ENCODE data around the gene APP. TPM values are rescaled to one million over a fixed set of nuclear protein-coding genes. Genes with fewer than 3 reads are reported as not detected.

Gene APP
- total RNA-seq, 2 donors from 2014 or later: 267 to 564 TPM

GRCh38 chr21:26060335-26061115 lies 110.0 kb downstream of the APP start:
- intact Hi-C loops (cut with DNase I): loop anchor here (10.0 kb wide), 1 partner anchor 64 kb away; no protein-coding TSS in a partner anchor
- WGBS: 68% methylated on average over 7 of the region's 7 CpGs
- H3K9me3 ChIP-seq: no peaks in the 10 kb centered on the region

GRCh38 chr21:26057477-26058170 lies 112.9 kb downstream of the APP start:
- TF ChIP-seq POLR2A (IDR thresholded peaks at IDR 0.05): no peak
- no peak for TF ChIP-seq CTCF (IDR thresholded peaks at IDR 0.05)
- TF ChIP-seq POLR2AphosphoS5 (IDR thresholded peaks at IDR 0.05): no peak
- WGBS: 87% methylated on average over 6 of the region's 6 CpGs

More at GRCh38 chr21:26060335-26061115, 110.0 kb downstream of the APP start:
- Histone ChIP-seq H3K27ac (no peak overlapping the region), H3K36me3 (no peaks in the 10 kb centered on the region), H3K4me3 (no peak overlapping the region), H3K4me1 (replicated peaks) (no peaks in the 10 kb centered on the region), H3K27me3 (replicated peaks; ENCODE audit: insufficient read depth) (no peaks in the 10 kb centered on the region)
- DNase-seq (ENCODE audit: low spot score): no peak
- no peak for TF ChIP-seq POLR2AphosphoS5 (IDR thresholded peaks at IDR 0.05)
- TF ChIP-seq CTCF (IDR thresholded peaks at IDR 0.05): no peak
- TF ChIP-seq POLR2A (IDR thresholded peaks at IDR 0.05): no peak

GRCh38 chr21:26055841-26056264 lies 114.7 kb downstream of the APP start:
- no peaks in the 10 kb centered on the region for H3K27me3 ChIP-seq (replicated peaks; ENCODE audit: insufficient read depth)
- H3K9me3 ChIP-seq: no peaks in the 10 kb centered on the region
- no peak for DNase-seq (ENCODE audit: low spot score)
- 66% methylated on average over 5 of the region's 5 CpGs for WGBS
- H3K27ac ChIP-seq: no peak overlapping the region
- TF ChIP-seq CTCF (IDR thresholded peaks at IDR 0.05) (no peak), POLR2AphosphoS5 (IDR thresholded peaks at IDR 0.05) (no peak), POLR2A (IDR thresholded peaks at IDR 0.05) (no peak)
- H3K4me1 ChIP-seq (replicated peaks): no peaks in the 10 kb centered on the region
- no peak overlapping the region for H3K4me3 ChIP-seq
- intact Hi-C loops (cut with DNase I): no loop called here
- no peaks in the 10 kb centered on the region for H3K36me3 ChIP-seq

More at GRCh38 chr21:26057477-26058170, 112.9 kb downstream of the APP start:
- H3K9me3 ChIP-seq: no peaks in the 10 kb centered on the region
- H3K27me3 ChIP-seq (replicated peaks; ENCODE audit: insufficient read depth): no peaks in the 10 kb centered on the region
- intact Hi-C loops (cut with DNase I): no loop called here
- H3K4me3 ChIP-seq: no peak overlapping the region
- no peaks in the 10 kb centered on the region for H3K4me1 ChIP-seq (replicated peaks)
- H3K27ac ChIP-seq: no peak overlapping the region
- DNase-seq (ENCODE audit: low spot score): no peak
- H3K36me3 ChIP-seq: no peaks in the 10 kb centered on the region

- H3K27ac ChIP-seq: no peak overlapping the region
- H3K4me1 ChIP-seq (replicated peaks): no peaks in the 10 kb centered on the region
- no peak for DNase-seq (ENCODE audit: low spot score)
- H3K27me3 ChIP-seq (replicated peaks; ENCODE audit: insufficient read depth): no peaks in the 10 kb centered on the region
- 24% methylated on average over 2 of the region's 2 CpGs for WGBS
- H3K9me3 ChIP-seq: no peaks in the 10 kb centered on the region
- no peak overlapping the region for H3K4me3 ChIP-seq
- intact Hi-C loops (cut with DNase I): no loop called here
- H3K36me3 ChIP-seq: no peaks in the 10 kb centered on the region
- TF ChIP-seq POLR2AphosphoS5 (IDR thresholded peaks at IDR 0.05): no peak
- no peak for TF ChIP-seq CTCF (IDR thresholded peaks at IDR 0.05)
- no peak for TF ChIP-seq POLR2A (IDR thresholded peaks at IDR 0.05)
Observed at GRCh38 chr21:26055010-26055409, 115.6 kb downstream of the APP start.
